Fibroblast of lung (primary cell): ENCODE results near the gene TAGAP.

Experiments
- CTCF ChIP-seq, 2 donors: IDR thresholded peaks in 1 of 2; conservative IDR thresholded peaks in 1 of 2; 1 replicate in 1 of 2; 2 replicates in 1 of 2; pipeline ENCODE4 v1.5.1; 2011 to 2012; ENCODE audit warnings: low read length in 2 of 2, control low read depth in 1 of 2, inconsistent platforms in 1 of 2, low read depth in 1 of 2, mild to moderate bottlenecking in 1 of 2
- EZH2 ChIP-seq: IDR thresholded peaks from 2 replicates; pipeline ENCODE4 v1.5.1; 2012; ENCODE audit warnings: low read length, control low read depth, mild to moderate bottlenecking; ENCODE audit errors: missing control alignments

GRCh38 chr6:159052720-159053119 lies 7.9 kb upstream of the TAGAP start:
- TF ChIP-seq CTCF (conservative IDR thresholded peaks at IDR 0.05 in 1 of 2, IDR thresholded peaks at IDR 0.05 in 1 of 2; ENCODE audit: low read depth in 1 of 2, low read length in 2 of 2) (no peak), EZH2 (no peak)
